HG03457 (cell line): ENCODE measurements around the gene FEM1A.
"Not testable (repeated sequence)": the region's sequence is repeated elsewhere in the genome, so short reads cannot be mapped to it uniquely, and the experiment has no call there.

Experiments used
- ATAC-seq: cut with Tn5 transposase; IDR thresholded peaks from one replicate; pipeline ENCODE4 v1.9.1; 2021; ENCODE audit warnings: moderate number of reproducible peaks; ENCODE audit not compliant: unreplicated experiment

Gene FEM1A

DNA sequence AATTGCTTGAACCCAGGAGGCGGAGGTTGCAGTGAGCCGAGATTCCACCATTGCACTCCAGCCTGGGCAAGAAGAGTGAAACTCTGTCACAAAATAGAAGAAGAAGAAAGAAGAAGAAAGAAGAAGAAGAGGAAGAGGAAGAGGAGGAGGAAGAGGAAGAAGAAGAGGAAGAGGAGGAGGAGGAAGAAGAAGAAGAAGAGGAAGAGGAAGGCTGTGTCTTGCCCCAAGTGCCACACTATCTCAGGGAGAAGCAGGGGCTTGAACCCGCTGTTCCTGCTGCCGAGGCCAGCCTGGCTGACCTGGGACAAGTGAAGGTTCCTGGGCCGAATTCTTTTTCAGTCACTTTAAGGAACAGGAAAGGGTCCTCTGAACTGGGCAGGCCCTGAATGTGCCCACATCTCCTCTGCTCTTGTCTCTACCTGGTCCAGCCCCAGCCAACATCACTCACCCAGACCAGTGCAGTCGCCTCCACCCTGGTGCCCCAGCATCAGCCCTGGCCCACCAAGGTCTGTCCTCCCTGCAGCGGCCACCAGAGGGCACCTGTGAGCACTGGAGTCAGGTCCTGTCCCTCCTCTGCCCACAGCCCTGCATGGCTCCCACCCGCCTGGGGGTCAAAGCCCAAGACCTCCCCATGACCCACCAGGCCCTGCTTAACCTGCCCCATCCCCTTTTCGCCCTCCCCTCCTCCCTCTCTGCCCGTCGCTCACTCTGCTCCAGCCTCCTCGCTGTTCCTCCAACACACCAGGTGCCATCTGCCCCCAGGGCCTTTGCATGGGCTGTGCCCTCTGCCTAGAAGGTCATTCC is 20.0 kb downstream of the FEM1A start:
- no peak for ATAC-seq

DNA sequence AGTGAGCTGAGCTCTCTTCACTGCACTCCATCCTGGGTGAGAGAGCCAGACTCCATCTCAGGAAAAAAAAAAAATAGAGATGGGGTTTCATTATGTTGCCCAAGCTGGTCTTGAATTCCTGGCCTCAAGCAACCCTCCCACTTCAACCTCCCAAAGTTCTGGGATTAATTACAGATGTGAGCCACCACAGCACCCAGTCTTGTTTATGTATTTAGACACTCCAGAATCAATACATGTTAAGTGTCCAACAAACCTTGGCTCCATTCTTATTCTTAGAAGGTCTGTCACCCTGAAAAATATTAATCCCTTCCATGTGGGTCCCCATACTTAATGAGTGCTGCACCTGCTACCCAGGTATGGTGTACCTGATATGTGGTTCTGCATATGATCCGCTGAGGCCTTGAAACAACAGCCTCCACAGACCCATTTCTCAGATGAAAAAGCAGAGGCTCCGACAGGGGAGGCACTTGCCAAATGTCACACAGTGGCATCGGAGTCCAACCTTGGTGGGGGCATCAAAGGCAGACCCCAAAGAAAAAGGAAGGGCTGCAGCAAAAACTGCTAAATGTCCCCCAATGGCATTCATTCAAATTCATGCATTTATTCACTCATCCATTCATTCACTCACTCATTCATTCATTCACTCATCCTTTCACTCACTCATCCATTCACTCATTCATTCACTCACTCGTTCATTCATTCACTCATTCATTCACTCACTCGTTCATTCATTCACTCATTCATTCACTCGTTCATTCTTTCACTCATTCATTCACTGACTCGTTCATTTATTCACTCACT is 23.3 kb downstream of the FEM1A start:
- ATAC-seq: no peak

DNA sequence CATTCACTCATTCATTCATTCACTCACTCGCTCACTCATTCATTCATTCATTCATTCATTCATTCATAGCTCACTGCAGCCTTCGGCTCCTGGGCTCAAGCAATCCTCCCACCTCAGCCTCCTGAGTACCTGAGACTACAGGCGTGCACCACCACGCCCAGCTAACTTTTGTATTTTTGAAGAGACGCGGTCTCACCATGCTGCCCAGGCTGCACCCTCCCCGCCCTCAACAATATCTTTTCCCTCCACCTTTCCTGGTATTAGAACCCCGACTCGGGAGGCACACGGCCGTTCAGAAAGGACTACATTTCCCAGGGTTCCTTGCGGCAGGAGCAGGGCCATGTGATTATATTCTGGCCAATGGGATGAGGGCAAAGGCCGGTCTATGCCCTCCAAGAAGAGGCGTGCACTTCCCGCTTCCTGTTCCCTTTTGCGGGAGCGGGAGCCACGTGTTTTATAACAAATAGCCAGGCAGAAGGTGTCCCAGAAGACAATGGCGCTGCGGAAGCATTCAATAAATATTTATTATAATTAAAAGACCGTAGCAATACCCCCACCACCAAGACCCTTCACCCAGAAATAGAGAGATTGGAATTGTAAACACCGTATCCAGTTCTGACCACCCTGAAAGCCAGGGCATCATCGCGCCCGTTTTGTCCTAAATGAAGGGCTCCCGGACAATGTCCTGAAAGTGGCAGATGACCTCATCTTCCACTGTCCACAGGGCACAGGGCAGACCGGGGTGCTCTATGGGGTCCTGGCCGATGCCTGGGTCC is 24.1 kb downstream of the FEM1A start:
- no peak for ATAC-seq

DNA sequence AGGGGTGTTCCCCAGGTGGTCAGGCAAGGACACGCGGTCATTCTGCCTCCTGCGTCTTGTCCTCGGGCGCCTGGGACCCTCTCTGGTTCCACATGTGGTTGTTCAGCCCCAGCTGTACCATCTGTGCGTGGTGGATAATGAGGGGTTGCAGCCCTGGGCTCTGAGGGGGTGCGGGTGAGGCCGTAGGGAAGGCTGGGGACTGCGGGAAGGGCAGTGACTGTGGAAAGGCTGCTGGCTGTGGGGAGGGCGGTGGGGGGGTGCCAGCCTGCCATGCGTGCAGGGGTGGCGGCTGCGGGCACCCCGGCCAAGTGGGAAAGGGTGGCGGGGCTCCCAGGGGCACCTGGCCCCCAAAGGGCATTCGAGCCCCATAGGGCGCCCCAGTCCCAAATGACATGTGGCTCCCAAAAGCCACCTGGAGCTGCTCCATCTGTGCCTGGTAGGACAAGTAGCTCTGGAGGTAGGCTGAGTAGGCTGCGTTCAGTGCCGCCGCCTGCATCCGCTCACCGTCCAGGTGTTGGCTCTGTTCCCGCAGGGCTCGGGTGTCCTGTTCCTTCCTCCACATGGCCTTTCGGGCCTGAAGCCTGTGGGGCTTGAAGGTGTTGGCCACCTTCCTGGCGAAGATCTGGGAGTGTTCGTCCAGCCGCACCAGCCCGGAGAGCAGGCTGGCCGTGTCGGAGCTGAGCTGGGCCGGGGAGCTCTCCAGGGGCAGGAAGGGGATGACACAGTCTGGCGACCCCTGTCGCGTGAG is 24.8 kb downstream of the FEM1A start:
- no peak for ATAC-seq

DNA sequence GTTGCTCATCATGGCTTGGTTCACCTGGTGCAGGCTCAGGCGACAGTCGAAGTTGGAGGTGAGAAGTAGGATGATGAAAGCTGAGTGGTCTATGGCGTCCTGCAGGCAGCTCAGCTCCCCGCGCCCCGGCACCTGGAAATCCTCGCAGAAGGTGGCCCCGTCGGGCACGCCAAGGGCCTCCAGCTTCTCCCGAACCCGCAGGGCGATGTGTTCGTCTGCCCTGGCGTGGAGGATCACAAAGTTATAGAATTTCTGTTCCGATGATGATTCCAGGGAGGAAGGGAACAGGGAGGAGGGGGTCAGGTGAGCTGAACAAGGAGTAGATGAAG is 25.4 kb downstream of the FEM1A start:
- no peak for ATAC-seq

DNA sequence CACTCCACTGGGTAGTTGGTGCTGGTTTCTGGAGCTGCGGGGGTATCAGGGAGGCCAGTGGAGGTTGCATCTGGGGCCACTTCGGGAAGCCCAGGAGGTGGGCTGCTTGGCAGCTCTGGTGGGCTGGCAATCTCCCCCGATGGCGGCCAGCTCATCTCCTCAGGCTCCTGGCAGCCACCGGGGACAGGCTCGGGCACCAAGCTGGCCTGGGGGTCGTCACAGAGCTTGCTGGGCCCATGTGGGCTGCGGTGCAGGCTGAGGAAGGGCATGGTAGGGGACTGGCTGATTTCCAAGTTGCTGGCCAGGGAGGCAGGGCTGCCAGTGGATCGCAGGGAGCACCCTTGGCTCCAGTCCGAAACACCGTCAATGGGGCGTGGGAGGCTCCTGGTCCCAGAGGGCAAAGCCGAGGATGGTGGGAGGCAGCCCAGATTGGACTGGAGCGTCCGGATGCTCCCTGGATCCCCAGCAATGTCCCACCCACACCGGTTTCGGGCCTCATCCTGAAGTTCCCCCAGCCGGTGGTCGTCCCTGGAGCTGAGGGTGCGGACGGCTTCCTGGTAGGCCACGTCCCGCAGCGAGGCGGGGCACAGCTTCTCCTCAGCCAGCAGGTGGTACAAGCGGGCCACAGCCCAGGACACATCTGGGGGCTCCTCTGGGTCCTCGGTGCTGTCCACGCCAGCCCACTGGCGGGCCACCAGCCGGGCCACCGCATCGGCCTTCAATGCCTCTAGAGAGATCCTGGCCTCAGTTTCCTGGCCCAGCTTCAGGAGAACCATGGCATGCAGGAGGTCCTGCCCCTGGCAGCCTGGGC is 26.1 kb downstream of the FEM1A start:
- no peak for ATAC-seq

DNA sequence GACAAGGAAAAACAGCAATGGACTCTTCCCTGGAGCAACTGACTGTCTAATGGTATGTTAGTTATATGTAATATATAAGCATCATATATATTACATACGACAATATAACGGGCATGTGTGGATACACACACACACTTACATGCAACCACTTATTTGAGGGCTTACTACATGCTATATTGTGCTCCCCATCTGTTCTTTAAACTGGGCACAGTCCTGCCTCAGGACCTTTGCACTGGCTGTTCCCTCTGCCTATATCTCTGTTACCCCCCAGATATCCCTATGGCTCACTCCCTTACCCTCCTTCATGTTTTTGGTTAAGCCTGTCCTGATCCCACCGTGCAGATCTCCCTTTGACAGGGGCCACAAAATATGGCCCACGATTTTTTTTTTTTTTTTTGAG is 29.7 kb downstream of the FEM1A start:
- no peak for ATAC-seq

DNA sequence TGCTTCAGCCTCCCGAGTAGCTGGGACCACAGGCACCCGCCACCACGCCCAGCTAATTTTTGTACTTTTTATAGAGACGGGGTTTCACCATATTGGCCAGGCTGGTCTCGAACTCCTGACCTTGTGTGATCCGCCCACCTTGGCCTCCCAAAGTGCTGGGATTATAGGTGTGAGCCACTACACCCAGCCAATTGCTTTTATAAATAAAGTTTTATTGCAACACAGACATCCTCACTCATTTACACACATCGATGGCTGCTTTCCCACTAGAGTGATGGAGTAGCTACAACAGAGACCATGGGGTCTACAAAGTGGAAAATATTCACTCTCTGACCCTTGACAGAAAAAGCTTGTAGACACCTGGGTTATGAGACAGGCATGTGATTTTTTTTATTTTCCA is 30.8 kb downstream of the FEM1A start:
- ATAC-seq: not testable (repeated sequence)

DNA sequence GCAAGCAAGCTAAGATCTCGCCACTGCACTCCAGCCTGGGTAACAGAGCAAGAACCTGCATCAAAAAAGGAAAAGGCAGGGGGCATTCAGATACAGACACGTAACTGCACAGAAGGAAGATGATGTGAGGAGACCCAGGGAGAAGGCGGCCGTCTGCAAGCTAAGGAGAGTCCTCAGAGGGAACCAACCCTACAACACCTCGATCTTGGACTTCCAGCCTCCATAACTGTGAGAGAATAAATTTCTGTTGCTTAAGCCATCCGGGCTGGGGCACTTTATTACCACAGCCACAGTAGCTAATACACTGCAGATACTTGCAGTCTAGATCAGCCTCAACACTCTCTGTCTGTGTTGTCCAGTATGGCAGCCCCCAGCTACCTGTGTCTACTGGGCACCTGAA is 32.0 kb downstream of the FEM1A start:
- no peak for ATAC-seq

DNA sequence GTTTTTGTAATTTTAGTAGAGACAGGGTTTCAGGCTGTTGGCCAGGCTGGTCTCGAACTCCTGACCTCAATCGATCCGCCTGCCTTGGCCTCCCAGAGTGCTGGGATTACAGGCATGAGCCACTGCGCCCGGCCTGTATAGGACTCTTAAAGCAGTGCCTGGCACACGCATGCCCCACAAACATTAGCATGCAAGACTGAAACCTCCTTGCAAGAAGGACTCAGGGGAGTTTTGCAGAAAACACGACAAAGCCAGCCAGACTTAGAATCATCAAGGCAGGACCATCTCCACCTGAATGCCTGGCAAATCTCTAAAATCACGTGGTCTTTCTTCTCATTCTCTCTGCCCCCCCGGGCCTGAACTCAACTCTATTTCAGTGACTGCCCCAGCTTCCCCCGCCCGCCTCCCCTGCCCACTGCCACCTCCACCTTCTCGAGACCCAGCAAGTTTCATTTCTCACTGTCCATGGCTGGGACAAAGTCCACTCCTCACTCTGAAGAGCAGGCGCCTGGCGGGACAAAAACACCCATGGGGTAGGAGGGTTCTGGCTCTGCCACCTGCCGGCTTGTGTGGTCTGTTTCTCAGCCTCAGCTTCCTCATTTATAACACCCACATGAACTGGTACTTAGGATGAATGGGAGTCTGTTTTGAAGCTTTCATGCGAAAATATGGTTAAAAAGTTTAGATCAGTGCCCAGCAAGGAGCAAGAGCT is 37.6 kb downstream of the FEM1A start:
- no peak for ATAC-seq

DNA sequence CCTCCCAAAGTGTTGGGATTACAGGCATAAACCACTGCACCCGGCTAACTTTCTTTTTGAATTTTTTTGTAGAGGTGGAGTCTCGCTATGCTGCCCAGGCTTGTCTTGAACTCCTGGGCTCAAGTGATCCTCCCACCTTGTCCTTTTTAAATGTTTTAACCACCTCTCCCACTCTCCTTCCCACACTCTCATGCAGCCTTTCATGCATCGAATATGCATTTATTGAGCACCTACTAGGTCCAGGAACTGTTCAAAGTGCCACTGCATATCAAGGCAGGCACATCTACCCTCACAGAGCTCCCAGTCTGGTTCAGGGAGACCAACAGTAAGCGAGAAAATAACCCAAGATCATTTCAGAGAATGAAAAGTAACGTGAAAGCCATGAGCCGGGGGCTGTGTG is 38.8 kb downstream of the FEM1A start:
- ATAC-seq: no peak

DNA sequence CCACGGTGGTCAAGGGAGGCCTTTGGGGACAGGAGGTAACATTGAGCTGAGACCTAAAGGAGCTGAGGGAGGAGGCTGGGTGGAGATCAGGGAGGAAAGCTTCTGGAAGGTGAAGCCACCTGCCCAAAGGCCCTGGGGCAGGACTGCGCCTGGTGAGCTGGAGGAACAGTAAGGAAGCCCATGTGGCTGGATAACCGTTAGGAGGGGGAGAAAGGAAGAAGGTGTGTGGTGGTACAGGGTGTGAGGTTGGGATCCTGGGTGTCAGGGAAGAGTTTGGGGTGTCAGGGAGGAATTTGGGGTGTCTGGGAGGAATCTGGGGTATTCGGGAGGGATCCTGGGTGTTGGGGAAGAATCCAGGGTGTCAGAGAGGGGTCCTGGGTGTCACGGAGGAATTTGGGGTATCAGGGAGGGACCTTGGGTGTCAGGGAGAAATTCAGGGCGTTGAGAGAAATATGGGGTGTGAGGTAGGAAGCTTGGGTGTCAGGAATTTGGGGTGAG is 39.3 kb downstream of the FEM1A start:
- ATAC-seq: no peak

DNA sequence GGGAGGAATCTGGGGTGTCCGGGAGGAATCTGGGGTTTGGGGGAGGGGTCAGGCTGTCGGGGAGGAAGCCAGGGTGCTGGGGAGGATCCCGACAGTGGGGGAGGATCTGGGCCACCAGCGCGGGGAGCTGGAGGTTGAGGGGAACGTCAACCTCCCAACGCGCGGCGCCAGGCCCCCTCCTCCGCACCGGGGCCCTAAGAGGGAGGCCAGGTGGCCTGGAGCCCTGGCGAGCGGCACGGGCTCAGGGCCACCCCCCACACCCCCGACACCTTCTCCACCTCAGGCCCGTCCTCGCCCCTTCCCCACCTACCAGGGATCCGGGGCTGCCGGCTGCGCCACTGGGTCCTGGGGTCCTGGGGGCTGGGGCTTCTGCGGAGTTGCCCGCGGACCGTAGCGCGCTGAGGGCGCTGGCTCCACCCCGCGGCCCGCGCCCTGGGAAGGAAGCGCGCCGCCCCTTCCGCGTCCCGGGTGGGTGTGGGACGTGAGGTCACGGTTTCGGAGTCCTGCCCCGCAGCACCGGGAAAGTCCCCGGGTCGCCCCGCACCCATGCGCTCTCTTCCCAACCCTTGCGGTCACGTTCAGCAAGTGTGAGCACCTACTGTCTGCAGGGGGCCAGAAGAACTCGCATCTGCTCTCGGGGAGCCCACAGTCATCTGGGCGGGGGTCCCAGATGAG is 39.9 kb downstream of the FEM1A start, which contains the start of gene TICAM1:
Gene TICAM1, minus strand, starts transcription at position 409 of the 675 bp plus-strand sequence. CDS start 13,335 bp downstream, outside the sequence.
- ATAC-seq: no peak

DNA sequence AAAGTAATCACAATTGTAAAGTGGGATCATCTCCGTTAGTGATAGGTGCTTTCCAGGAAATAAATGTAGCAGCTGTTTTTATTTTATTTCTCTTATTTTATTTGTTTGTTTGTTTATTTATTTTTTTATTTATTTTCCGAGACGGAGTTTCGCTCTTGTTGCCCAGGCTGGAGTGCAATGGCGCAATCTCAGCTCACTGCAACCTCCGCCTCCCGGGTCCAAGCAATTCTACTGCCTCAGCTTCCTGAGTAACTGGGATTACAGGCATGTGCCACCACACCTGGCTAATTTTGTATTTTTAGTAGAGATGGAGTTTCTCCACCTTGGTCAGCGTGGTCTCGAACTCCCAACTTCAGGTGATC is 40.4 kb downstream of the FEM1A start:
- not testable (repeated sequence) for ATAC-seq

DNA sequence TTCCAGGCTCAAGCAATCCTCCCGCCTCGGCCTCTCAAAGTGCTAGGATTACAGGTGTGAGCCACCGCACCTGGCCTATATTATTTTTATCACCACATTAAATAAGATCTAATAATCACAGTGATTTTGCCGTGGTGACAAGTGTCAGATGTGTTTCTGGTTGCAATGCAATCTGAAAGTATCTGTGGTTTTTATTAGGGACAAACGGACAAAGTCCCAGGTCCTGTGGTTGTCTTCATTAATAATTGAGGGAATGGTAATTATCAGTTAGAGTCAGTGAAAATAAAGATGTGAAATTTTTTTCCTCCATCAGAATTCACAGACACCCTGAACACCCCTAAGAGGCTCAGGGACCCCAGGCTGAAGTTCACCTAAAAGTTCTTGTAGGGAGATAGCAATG is 41.2 kb downstream of the FEM1A start:
- ATAC-seq: no peak

DNA sequence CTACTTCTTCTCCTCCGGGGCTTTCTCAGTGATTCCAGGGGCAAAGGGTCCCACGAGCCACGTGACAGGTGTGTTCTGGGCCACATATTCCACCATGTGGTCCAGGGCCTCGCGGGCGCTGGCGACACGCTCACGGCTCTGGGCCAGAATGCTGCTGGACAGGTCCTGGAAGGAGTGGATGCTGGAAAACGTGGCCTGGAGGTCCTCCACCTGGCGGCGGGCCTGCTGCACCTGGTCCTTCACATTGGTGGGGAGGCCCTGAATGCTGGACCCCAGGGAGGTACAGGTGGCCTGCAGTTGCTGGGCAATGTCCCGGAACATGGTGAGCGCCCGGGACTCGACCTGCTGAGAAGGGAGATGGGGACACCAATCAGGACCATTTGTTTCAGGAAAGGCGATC is 47.7 kb downstream of the FEM1A start:
- ATAC-seq: no peak

DNA sequence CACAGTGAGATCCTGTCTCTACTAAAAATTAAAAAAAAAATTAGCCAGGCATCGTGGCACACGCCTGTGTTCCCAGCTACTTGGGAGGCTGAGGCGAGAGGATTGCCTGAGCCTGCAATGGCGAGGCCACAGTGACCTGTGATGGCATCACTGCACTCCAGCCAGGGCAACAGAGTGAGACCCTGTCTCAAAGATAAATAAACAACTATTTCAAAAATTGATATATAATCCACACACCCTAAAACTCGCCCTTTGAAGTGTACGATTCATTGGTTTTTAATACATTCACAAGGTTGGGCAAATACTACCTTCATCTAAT is 52.1 kb downstream of the FEM1A start:
- ATAC-seq: no peak

DNA sequence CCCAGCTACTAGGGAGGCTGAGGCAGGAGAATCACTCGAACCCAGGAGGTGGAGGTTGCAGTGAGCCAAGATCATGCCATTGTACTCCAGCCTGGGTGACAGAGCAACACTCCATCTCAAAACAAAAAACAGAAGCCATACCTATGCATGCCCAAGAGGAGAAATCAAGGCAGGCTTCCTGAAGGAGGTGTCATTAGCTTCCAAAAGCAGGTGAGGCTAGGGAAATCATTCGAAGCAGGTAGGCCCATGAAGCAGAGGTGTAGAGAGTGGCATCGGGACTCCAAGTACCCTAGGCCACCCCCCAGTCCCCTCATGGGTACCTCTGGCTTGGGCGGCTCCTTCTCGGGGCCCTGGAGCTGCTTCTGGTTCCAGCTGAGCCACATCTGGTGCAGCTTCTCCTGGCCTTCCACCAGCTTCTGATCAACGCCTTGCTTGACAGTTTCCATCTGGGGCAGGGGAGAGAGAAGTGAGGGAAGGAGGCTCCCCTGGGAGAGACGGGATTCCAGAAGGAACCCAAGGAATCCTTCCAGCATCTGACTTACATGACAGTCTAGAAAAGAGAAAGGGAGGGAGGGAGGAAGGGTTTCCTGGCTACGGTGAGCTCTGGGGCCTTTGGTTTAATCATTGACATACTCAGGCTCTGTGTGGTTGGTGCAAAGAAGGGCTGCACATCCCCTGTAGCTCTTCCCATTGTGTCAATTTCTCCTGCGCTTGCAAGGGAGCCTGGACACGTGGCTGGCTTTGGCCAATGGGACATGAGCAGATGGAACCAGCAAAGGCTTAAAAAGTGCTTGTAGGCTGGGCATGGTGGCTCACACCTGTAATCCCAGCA is 53.0 kb downstream of the FEM1A start:
- no peak for ATAC-seq
